Stomach smooth muscle (tissue), 2 donors: ENCODE data around the gene EIF3L.
"Not testable (repeated sequence)": the region's sequence is repeated elsewhere in the genome, so short reads cannot be mapped to it uniquely, and the experiment has no call there.

Experiments
- H3K27ac ChIP-seq: one replicate; pipeline ENCODE4 v1.7.0; 2013; ENCODE audit warnings: mild to moderate bottlenecking, low read length, inconsistent platforms
- H3K27me3 ChIP-seq, 2 donors: one replicate each; pipeline ENCODE4 v1.7.0; 2013; ENCODE audit warnings: low read length in 2 of 2; ENCODE audit not compliant: insufficient read depth in 2 of 2, control insufficient read depth in 1 of 2
- H3K36me3 ChIP-seq, 2 donors: one replicate each; pipeline ENCODE4 v1.7.0; 2013; ENCODE audit warnings: low read length in 2 of 2; ENCODE audit not compliant: control insufficient read depth in 2 of 2, insufficient read depth in 2 of 2
- H3K4me1 ChIP-seq: one replicate; pipeline ENCODE4 v1.7.0; 2013; ENCODE audit warnings: low read length; ENCODE audit not compliant: control insufficient read depth, insufficient read depth
- H3K4me3 ChIP-seq, 2 donors: one replicate each; pipeline ENCODE4 v1.7.0; 2013; ENCODE audit warnings: low read length in 2 of 2
- H3K9ac ChIP-seq, 2 donors: one replicate each; pipeline ENCODE4 v1.7.0; 2013; ENCODE audit warnings: low read length in 2 of 2, mild to moderate bottlenecking in 1 of 2
- H3K9me3 ChIP-seq, 2 donors: one replicate each; pipeline ENCODE4 v1.7.0; 2013; ENCODE audit warnings: low read length in 2 of 2; ENCODE audit not compliant: control insufficient read depth in 2 of 2
- donor health status: healthy.
- donor health status: Pancreatic carcinoma.

EIF3L gene

DNA sequence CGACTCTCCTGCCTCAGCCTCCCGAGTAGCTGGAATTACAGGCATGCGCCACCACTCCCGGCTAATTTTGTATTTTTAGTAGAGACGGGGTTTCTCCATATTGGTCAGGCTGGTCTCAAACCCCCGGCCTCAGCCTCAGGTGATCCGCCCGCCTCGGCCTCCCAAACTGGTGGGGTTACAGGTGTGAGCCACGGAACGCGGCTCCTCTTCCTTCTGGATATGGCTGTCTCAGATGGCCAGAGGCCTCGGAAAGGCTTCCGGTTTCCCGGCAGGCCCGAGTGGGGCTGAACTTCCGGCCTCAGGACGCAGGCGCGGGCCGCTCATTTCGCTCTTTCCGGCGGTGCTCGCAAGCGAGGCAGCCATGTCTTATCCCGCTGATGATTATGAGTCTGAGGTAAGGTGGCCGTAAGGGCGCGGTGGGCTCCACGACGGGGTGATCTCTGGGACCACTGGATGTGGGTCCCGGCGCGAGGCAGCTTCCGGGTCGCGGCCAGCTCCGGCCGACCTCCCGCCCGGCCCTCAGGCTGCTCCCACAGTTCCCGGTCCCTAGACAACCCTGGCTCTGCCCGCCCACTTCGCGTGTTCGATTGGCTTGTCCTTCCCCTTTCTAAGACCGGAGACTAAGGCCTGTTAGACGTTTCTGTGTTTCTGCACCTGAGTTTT, at the start of gene EIF3L:
TSS of gene EIF3L (plus strand) at position 331 of the 663 bp plus-strand sequence. CDS start at position 362, 31 bp downstream.
- peaks cover 17 to 18% of the 10 kb centered on the region in 2 donors for H3K36me3 ChIP-seq
- no peaks in the 10 kb centered on the region for H3K27me3 ChIP-seq
- H3K27ac ChIP-seq, result peak within 1 kb of the TSS; percentile 82
- H3K9me3 ChIP-seq, result no peaks in the 10 kb centered on the region
- H3K9ac ChIP-seq, result peak within 1 kb of the TSS; percentile 89 to 97
- H3K4me1 ChIP-seq, result peaks cover 26% of the 10 kb centered on the region
- peak within 1 kb of the TSS; percentile 99 for H3K4me3 ChIP-seq

DNA sequence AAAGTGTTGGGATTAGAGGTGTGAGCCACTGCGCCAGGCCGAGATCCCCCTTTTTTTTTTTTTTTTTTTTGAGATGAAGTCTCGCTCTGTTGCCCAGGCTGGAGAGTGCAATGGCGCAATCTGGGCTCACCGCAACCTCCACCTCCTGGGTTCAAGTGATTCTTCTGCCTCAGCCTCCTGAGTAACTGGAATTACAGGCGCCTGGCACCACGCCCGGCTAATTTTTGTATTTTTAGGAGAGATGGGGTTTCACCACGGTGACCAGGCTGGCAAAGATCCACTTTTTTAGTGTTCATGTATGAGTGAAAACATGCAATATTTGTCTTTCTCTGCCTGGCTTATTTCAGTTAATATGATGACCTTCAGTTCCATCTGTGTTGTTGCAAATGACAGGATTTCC, 49.2 kb upstream of the EIF3L start:
- not testable (repeated sequence) for H3K9ac ChIP-seq, H3K4me3 ChIP-seq, H3K27me3 ChIP-seq, H3K36me3 ChIP-seq, H3K27ac ChIP-seq, H3K9me3 ChIP-seq
- H3K4me1 ChIP-seq, result peaks cover 19% of the 10 kb centered on the region

DNA sequence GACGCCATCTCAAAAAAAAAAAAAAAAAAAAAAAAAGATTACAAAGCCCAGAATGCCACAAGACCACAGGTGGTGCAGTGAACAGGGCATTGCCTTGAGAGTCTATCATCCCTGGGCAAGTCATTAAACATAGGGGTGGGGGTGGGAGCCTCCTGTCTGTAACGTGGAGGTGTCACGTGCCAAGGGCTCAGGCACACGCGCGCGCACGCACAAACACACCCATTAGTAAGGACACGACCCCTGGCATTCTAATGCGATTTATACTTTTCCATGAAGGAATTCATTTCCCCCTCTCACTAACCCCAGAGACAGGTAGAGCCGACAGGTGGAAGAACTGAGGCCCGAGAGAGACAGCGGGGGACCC, 47.3 kb upstream of the EIF3L start:
- Histone ChIP-seq H3K27me3 (no peaks in the 10 kb centered on the region), H3K9me3 (no peaks in the 10 kb centered on the region), H3K27ac (no peak overlapping the region), H3K36me3 (no peaks in the 10 kb centered on the region), H3K9ac (peak overlapping the region; percentile 29 to 66), H3K4me3 (peak overlapping the region; percentile 50 to 76), H3K4me1 (peaks cover 36% of the 10 kb centered on the region)

DNA sequence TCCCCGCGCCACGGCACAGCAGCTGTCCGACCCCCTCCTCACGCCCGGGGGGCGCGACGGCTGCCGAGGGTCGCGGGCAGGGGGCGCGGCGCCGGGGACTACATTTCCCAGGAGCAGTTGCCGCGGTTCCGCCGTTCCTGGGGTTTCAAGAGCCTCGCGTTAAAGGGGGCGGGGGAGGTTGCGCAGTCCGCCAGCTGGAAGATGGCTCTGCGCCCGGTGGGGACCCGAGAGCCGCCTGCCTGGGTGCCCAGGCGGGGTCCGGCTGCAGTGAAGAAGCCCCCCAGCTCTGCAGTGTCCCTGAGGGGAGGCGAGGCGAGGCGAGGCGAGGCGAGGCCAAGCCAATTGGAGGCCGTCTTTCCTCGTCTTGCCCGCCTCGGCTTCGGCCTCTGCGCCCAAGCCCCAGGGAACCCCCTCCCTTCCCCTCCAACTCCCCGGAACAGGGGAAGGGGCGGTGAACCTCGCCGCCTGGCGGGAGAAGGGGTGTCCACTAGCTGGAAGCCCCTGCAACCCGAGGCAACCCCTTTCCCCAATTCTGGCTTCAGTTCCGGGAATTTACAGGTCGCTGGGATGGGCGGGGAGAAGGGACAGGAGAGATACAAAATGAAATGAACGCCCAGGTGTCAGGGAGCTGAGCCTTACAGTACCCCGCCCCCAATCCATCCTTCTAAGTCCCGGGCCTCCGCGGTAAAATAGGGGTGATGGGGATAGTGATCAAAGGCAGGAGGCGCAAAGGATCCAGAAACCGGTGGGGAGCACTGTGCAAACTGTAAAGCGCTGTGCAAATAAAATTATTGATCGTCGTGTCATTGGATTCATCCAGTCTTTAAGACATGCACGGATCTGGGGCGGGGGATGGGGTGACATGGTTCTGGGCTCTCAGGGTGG, 46.7 kb upstream of the EIF3L start:
- peak overlapping the region; percentile 50 to 76 for H3K4me3 ChIP-seq
- peak overlapping the region; percentile 66 to 71 for H3K9ac ChIP-seq
- no peaks in the 10 kb centered on the region for H3K9me3 ChIP-seq
- H3K27ac ChIP-seq, result no peak overlapping the region
- H3K36me3 ChIP-seq, result no peaks in the 10 kb centered on the region
- H3K27me3 ChIP-seq, result no peaks in the 10 kb centered on the region
- peaks cover 39% of the 10 kb centered on the region for H3K4me1 ChIP-seq

DNA sequence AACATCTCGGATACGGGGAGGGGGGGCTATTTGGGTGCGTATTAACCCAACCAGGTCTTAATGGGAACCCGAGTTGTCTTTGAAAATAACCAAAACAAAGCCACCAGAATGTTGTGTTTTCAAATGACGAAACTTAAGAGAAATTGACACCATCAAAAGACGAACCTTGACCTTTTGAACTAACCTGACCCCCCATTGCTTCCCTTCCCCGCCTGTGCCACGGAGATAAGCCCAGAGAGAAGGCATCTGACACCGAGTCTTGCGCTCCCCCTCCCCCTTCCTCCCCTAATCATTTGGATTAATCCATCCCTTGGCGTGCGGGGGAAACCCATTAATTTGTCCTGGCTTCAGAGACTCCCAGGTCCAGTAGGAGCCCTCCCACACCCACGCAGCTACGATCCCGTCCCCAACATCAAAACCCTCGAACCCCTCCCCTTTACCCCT, 46.0 kb upstream of the EIF3L start:
- peak overlapping the region in 1 of 2 donors; percentile 76 for H3K4me3 ChIP-seq
- no peak overlapping the region for H3K27ac ChIP-seq
- no peaks in the 10 kb centered on the region for H3K36me3 ChIP-seq
- no peak overlapping the region for H3K9ac ChIP-seq
- peaks cover 44% of the 10 kb centered on the region for H3K4me1 ChIP-seq
- no peaks in the 10 kb centered on the region for H3K9me3 ChIP-seq
- no peaks in the 10 kb centered on the region for H3K27me3 ChIP-seq

DNA sequence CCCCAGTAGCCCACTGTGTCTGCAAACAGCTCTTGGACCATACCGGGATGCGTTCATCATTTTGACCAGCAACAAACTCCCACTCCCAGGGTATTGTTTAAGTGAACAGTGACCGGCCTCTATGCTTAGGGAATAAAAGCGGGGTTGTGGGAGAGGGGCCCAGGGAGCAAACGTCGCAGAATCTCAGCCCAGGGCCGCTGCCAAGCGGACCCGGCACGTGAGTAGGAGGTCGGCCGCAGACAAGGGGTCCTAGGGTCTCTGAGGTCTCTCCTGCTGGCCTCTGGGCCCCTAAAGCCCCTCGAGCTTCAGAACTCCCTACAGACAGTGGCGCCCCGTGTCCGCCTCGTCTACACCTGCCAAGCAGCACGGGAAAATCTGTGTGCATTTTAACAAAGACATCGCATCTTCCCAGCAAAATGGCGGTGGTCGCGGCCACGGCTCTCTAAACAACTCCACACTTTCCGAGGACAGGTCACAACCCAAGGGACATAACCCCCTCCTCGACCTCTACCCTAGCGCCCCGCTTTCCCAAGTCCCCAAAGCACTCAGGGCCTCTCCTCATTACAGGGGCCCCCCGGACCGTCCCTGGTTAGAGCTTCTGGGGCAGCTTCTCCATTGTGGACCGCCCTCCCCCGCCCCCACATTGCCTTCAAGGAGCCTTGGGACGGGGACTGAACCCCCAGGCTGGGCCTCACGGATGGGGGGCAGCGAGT, 45.4 kb upstream of the EIF3L start:
- peak overlapping the region in 1 of 2 donors; percentile 91 for H3K9ac ChIP-seq
- H3K4me3 ChIP-seq, result no peak overlapping the region
- H3K9me3 ChIP-seq, result no peaks in the 10 kb centered on the region
- peaks cover 47% of the 10 kb centered on the region for H3K4me1 ChIP-seq
- no peaks in the 10 kb centered on the region for H3K27me3 ChIP-seq
- H3K36me3 ChIP-seq, result no peaks in the 10 kb centered on the region
- peak overlapping the region; percentile 11 for H3K27ac ChIP-seq

DNA sequence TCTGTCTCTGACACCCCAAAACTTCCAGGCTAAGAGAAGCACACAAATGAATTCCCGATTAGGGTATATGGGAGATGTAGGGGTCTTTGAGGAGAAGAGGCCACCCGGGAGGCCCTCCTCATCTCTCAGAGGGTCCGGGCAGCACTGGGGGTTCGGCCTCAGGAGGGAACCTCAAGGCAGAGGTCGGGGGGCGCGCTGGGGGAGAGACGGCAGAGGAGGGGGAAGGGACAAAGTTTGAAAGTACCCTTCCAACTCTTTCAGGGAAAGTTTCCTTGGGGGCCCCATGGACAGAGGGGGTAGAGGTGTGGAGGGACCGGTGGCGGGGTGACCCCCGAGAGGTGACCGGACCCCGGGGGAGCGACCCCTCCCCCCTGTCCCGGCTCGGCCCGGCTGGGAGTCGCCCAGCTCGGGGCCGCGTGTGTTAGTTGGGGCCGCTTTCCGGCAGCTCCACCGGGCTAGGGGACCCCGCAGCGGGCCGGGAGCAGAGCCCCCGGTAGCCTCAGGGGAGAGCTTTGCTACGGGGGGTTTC, 44.8 kb upstream of the EIF3L start:
- Histone ChIP-seq H3K9ac (peak overlapping the region; percentile 74 to 91), H3K4me1 (peaks cover 50% of the 10 kb centered on the region), H3K27ac (peak overlapping the region; percentile 11), H3K36me3 (no peaks in the 10 kb centered on the region), H3K4me3 (peak overlapping the region in 1 of 2 donors; percentile 82), H3K9me3 (no peaks in the 10 kb centered on the region), H3K27me3 (no peaks in the 10 kb centered on the region)

DNA sequence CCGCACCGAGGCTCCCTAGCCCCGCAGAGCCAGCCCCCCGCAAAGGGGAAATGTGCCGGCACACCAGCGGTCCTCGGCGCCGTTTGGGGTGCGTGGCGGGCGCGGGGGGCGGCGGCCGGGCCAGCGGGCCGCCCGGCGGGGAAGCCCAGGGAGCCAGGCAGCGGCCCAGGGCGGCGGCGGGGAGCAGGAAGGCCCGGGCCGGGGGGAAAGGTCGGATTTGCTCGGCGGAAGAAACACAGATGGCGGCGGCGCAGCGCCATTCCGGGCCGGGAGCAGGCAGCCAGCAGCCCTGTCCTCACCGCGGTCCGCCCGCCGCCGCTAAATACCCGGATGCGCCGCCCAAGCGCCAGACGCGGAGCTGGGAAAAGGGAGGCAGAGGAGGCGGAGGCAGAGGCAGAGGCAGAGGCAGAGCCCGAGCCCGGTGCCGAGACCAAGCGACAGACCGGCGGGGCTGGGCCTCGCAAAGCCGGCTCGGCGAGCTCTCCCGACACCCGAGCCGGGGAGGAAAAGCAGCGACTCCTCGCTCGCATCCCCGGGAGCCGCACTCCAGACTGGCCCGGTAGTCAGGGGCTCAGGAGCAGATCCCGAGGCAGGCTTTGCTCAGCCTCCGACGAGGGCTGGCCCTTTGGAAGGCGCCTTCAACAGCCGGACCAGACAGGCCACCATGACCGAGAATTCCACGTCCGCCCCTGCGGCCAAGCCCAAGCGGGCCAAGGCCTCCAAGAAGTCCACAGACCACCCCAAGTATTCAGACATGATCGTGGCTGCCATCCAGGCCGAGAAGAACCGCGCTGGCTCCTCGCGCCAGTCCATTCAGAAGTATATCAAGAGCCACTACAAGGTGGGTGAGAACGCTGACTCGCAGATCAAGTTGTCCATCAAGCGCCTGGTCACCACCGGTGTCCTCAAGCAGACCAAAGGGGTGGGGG, 44.1 kb upstream of the EIF3L start:
- no peaks in the 10 kb centered on the region for H3K27me3 ChIP-seq
- peaks cover 50% of the 10 kb centered on the region for H3K4me1 ChIP-seq
- peak overlapping the region; percentile 90 for H3K27ac ChIP-seq

DNA sequence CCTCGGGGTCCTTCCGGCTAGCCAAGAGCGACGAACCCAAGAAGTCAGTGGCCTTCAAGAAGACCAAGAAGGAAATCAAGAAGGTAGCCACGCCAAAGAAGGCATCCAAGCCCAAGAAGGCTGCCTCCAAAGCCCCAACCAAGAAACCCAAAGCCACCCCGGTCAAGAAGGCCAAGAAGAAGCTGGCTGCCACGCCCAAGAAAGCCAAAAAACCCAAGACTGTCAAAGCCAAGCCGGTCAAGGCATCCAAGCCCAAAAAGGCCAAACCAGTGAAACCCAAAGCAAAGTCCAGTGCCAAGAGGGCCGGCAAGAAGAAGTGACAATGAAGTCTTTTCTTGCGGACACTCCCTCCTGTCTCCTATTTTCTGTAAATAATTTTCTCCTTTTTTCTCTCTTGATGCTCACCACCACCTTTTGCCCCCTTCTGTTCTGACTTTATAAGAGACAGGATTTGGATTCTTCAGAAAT, 43.4 kb upstream of the EIF3L start:
- H3K27me3 ChIP-seq, result no peaks in the 10 kb centered on the region
- H3K27ac ChIP-seq, result peak overlapping the region; percentile 90
- peak overlapping the region; percentile 89 to 91 for H3K9ac ChIP-seq
- peak overlapping the region; percentile 82 to 85 for H3K4me3 ChIP-seq
- no peaks in the 10 kb centered on the region for H3K36me3 ChIP-seq
- no peaks in the 10 kb centered on the region for H3K9me3 ChIP-seq
- H3K4me1 ChIP-seq, result peaks cover 50% of the 10 kb centered on the region

More for the DNA sequence above, 44.1 kb upstream of the EIF3L start:
- H3K9ac ChIP-seq, result peak overlapping the region; percentile 89 to 91
- no peaks in the 10 kb centered on the region for H3K36me3 ChIP-seq
- H3K4me3 ChIP-seq, result peak overlapping the region; percentile 82 to 85
- no peaks in the 10 kb centered on the region for H3K9me3 ChIP-seq
